Superior temporal gyrus (tissue), 1 donor: ENCODE data around the gene GRIP2.
"Not testable (repeated sequence)": the region's sequence is repeated elsewhere in the genome, so short reads cannot be mapped to it uniquely, and the experiment has no call there.

Experiments used
- DNase-seq: peaks from one replicate; pipeline ENCODE4 v3.0.0-alpha.2; 2016; ENCODE audit errors: extremely low spot score

The GRIP2 gene

DNA sequence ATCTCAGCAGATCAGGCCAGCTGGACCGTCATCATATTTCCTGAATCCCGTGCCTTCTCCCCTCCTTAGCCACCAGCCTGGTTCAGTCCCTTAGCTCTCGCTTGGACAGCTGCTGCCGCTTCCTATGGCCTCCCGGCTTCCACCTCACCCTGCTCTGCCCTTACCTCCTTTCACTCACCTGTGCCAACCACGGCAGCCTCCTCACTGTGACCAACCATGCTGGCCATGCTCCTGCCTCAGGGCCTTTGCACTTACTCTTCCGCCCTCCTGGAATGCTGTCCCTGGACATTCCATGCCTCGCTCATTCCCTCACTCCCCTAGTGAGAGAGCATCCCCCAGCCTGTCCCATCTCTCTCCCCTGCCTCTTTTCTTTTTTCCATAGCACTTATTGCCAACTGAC is 19.2 kb downstream of the GRIP2 start:
- DNase-seq: no peak

DNA sequence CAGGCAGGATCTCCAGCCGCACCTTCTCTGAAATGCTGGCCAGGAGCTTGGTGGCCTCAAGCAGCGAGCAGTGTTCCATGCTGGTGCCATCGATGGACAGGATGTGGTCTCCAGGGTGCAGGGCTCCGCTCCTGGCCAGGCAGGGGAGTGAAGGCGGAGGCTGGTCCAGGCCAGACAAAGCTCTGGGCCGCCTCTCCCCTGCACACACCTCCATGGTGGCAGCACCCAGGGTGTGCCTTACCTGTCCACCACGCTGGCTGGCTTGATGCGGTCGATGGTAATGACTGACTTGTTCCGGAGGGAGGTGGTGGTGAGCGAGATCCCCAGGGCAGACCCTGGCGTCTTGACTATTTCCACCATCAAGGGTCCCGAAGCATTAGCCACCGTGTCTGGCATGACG is 20.0 kb downstream of the GRIP2 start:
- DNase-seq: no peak

- DNase-seq: no peak
Observed at GRCh38 chr3:14519406-14519805, 20.7 kb downstream of the GRIP2 start.

DNA sequence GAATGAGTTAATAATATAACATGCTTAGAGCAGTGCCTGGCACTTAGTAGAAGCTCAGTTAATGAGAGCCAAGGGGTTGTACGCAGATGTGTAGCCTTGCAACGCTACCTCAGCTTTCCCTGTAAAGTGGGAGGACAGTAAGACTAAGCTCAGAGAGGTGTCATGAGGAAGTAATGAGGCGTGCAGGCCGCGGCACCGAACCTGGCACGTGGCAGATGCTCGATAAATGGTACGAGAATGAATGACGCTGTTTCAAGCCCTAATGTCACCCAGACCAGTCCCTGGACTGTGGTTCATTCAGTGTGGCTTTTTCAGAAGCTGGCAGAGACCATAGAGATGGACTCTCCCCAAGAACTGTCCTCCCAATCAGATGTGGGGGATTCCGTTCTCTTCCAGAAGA is 21.2 kb downstream of the GRIP2 start:
- no peak for DNase-seq

DNA sequence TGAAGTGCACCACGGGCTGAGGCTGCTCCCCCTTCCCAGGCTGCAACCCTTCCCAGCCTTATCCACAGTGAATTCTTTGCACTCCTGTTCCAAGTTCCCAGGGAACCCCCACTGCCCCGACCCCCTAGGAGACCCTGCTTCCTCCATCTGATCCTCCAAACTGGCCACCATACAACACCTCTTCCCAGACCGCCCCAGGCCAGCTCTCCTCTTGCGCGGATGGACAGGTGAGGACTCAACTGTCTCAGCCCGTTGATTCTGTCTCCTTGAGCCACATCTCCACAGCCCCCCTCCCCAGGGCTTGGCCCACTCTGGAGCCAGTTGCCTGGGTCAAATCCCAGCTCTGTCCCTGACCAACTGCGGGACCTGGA is 21.7 kb downstream of the GRIP2 start:
- DNase-seq: no peak

GRCh38 chr3:14517601-14518431 is 22.3 kb downstream of the GRIP2 start:
- DNase-seq: no peak

DNA sequence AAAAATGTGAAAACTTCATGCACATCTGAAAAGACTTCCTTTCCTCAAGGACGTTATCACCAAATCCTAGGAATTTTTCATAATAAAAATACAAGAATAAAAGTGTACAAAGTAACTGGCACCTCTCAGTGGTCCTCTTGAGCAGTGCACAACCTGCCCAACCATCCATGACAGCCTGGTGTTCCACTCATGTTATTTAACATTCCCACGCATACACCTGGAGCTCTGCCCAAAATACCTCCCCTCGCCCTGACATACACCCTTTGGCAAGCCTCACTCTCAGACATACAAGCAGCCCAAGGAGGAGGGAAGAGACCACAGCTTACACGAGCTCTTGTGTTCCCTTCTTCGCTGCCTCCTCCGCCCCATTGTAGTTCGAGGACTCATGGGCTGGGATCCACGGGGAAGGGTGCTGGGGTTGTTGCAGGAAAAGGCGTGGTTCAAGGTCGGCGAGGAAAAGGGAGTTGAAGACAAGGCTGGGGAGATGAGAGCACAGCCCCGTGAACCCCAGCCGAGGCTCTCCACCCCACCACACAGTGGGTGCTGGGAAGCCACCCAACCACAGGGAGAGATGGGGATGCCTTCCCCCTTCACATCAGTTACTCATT is 23.3 kb downstream of the GRIP2 start:
- no peak for DNase-seq

DNA sequence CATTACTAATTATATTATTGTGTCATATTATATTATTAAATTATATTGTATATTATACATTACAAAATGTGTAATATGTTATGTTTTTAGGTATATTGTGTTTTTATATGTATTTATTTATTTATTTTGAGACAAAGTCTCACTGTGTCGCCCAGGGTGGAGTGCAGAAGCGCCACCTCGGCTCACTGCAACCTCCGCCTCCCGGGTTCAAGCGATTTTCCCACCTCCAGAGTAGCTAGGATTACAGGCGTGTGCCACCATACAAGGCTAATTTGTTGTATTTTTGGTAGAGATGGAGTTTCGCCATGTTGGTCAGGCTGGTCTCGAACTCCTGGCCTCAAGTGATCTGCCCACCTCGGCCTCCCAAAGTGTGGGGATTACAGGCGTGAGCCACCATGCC is 24.6 kb downstream of the GRIP2 start:
- not testable (repeated sequence) for DNase-seq

DNA sequence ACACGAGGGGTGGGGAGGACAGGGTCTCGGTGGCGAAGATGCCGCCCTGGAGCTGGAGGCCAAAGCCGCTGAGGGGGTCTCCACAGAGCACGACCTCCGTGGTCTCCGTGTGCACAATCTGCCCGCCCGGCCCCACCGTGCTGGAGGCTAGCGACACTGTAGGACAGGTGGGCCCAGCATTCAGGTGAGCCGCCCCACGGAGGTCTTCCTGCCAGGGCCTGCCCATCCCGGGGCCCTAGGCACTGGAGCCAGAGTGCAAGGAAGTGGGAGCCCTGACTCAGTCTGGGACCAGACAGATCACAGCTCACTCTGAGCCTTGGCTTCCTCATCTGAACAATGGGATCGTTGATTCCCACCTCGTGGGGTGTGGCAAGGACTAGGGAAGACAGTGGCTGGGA is 25.8 kb downstream of the GRIP2 start:
- no peak for DNase-seq

- no peak for DNase-seq
Observed at GRCh38 chr3:14513566-14514322, 26.4 kb downstream of the GRIP2 start.

DNA sequence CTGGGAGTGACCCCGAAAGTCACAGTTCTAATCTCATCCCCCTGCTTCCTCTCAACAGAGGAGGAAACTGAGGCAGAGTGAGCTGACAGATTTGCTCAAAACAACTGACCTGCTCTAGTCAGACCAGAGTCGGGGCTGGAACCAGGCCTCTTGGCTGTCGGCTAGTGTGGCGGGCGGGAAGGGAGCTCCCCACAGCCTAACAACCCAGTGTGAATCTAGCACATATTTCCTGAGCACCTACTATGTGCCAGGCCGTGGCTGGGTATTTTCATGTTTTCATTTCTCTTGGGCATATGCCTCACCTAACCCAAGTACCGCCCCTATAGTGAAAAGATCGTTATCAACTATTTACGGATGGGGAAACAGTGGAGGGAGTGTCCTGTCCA is 27.2 kb downstream of the GRIP2 start:
- DNase-seq: no peak

GRCh38 chr3:14512281-14512941 is 27.7 kb downstream of the GRIP2 start:
- DNase-seq: no peak

DNA sequence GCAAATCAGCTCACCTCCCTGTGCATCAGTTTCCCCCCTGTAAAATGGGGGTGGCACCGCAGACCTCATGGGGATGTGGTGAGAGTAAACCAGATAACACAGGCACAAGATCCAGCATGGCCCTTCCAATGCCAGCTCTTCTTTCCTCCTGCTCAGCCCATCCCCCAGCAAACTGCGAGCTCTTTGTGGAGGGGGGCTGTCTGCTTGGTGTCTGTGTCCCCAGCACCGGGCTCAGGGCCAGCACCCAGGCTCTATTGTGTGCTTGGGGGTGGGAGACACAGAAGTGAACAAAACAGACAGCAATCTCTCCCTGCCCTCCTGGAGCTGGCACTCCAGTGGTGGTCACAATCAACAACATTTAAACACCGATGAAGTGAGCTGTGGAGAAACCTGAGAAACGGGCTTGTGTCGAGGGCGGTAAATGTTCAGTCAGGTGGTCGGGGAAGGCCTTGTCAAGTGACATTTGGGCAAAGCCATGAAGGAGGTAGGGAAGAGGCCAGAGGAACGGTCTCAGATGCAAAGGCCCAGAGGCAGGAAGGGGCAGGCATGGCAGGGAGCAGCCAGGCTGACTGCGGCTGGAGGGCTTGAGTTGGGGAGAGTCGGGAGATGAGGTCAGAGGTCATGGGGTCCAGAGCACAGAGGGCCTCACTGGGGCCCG is 28.4 kb downstream of the GRIP2 start:
- no peak for DNase-seq

GRCh38 chr3:14510838-14511622 is 29.1 kb downstream of the GRIP2 start:
- no peak for DNase-seq

- no peak for DNase-seq
Observed at GRCh38 chr3:14509796-14510100, 30.4 kb downstream of the GRIP2 start.

GRCh38 chr3:14508966-14509795 is 31.0 kb downstream of the GRIP2 start:
- peak; percentile 54 for DNase-seq

GRCh38 chr3:14508505-14508819 is 31.7 kb downstream of the GRIP2 start:
- no peak for DNase-seq

DNA sequence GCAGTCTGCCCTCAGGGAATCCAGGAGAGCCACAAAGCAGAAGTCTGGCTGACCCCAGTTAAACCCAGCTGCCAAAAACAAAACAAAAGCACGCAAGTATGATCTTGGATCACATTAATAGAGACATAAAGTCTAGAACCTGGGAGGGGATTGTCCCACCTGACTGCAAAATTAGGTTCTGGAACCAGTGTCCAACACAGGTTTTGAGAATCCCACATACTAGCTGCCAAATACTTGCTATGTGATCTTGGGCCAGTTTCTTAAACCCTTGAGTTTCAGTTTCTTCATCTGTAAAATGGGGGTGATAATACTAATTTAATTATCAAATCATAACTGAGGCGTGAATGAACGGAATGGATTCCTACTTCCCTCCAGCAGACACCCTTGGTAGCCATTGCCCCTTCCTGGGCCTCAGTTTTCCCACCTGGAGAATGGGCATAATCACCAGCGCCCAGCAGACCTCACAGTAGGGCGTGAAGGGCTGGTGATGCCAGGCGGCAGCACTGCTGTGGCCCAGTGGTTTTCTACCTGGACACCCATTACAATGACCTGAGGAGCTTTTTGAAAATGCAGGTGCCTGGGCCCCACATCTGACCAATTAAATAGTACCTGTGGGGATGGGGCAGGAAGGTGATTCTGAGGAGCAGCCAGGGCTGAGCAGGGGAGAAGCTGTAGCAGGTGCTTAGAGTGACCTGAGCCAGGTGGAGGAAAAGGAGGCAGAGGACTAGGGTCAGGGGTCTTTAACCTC is 32.2 kb downstream of the GRIP2 start:
- DNase-seq: no peak

- DNase-seq: no peak
Observed at GRCh38 chr3:14507305-14507741, 32.8 kb downstream of the GRIP2 start.
